ENCODE measurements around the gene CTAGE8. TPM values are rescaled to one million over a fixed set of nuclear protein-coding genes. Genes with fewer than 3 reads are reported as not detected.
"Not testable (repeated sequence)": the region's sequence is repeated elsewhere in the genome, so short reads cannot be mapped to it uniquely, and the experiment has no call there.

Gene CTAGE8
- 10 to 100 TPM in 1 of 4 donors, 1 to 10 TPM in 2, not detected in 1; 3.2 to 10.3 (median 6.4) TPM for total RNA-seq

- H3K4me1 ChIP-seq; in situ Hi-C loops (cut with MboI; ENCODE audit: low pct_ligation_motif_present in 1 of 4, low pct_unique_long_range_greater_than_20kb in 1 of 4, low sequenced_read_pairs in 3 of 4); intact Hi-C loops (cut with DNase I; ENCODE audit: low total_unique reads); H3K27me3 ChIP-seq; H3K27ac ChIP-seq; H3K9me3 ChIP-seq; H3K4me3 ChIP-seq; DNase-seq; H3K36me3 ChIP-seq: not testable (repeated sequence)
- 100% methylated on average over 1 of the region's 19 CpGs; no CpG with 5 or more reads in 1 of the 2 donors for WGBS, 2 donors (ENCODE audit: low coverage in 1 of 2)
These were observed at the start of gene CTAGE8 for GRCh38 chr7:144269188-144269587. Gene CTAGE8 (minus strand): TSS chr7:144269288. CDS start chr7:144269250, 38 bp downstream.

GRCh38 chr7:144317537-144317936, 48.4 kb upstream of the CTAGE8 start:
- intact Hi-C loops (cut with DNase I; ENCODE audit: low total_unique reads); H3K36me3 ChIP-seq; H3K9me3 ChIP-seq; H3K27me3 ChIP-seq; DNase-seq; H3K4me3 ChIP-seq; in situ Hi-C loops (cut with MboI; ENCODE audit: low pct_ligation_motif_present in 1 of 4, low pct_unique_long_range_greater_than_20kb in 1 of 4, low sequenced_read_pairs in 3 of 4); H3K27ac ChIP-seq; H3K4me1 ChIP-seq: not testable (repeated sequence)
- no CpG with 5 or more reads among the region's 1 CpG for WGBS, 2 donors (ENCODE audit: low coverage in 1 of 2)

GRCh38 chr7:144311872-144312469, 42.9 kb upstream of the CTAGE8 start, which contains the start of gene OR2A1:
Gene OR2A1 (plus strand): TSS chr7:144312419. CDS start chr7:144318125, 5,706 bp downstream.
- DNase-seq; H3K36me3 ChIP-seq; H3K9me3 ChIP-seq; H3K27me3 ChIP-seq; intact Hi-C loops (cut with DNase I; ENCODE audit: low total_unique reads); H3K27ac ChIP-seq; H3K4me1 ChIP-seq; in situ Hi-C loops (cut with MboI; ENCODE audit: low pct_ligation_motif_present in 1 of 4, low pct_unique_long_range_greater_than_20kb in 1 of 4, low sequenced_read_pairs in 3 of 4); H3K4me3 ChIP-seq: not testable (repeated sequence)
- 100% methylated on average over 2 of the region's 2 CpGs; no CpG with 5 or more reads in 1 of the 2 donors for WGBS, 2 donors (ENCODE audit: low coverage in 1 of 2)

- intact Hi-C loops (cut with DNase I; ENCODE audit: low total_unique reads); H3K27ac ChIP-seq; H3K36me3 ChIP-seq; H3K9me3 ChIP-seq; in situ Hi-C loops (cut with MboI; ENCODE audit: low pct_ligation_motif_present in 1 of 4, low pct_unique_long_range_greater_than_20kb in 1 of 4, low sequenced_read_pairs in 3 of 4); H3K4me1 ChIP-seq; DNase-seq; H3K4me3 ChIP-seq; H3K27me3 ChIP-seq: not testable (repeated sequence)
- WGBS, 2 donors (ENCODE audit: low coverage in 1 of 2), result 92% methylated on average over 1 of the region's 2 CpGs; no CpG with 5 or more reads in 1 of the 2 donors
These were observed 42.1 kb upstream of the CTAGE8 start for GRCh38 chr7:144311218-144311617.

GRCh38 chr7:144309702-144310101, 40.6 kb upstream of the CTAGE8 start:
- intact Hi-C loops (cut with DNase I; ENCODE audit: low total_unique reads); DNase-seq; in situ Hi-C loops (cut with MboI; ENCODE audit: low pct_ligation_motif_present in 1 of 4, low pct_unique_long_range_greater_than_20kb in 1 of 4, low sequenced_read_pairs in 3 of 4); H3K36me3 ChIP-seq; H3K27me3 ChIP-seq; H3K4me3 ChIP-seq; H3K27ac ChIP-seq; H3K9me3 ChIP-seq; H3K4me1 ChIP-seq: not testable (repeated sequence)
- no CpG with 5 or more reads among the region's 2 CpGs for WGBS, 2 donors (ENCODE audit: low coverage in 1 of 2)

- H3K9me3 ChIP-seq; in situ Hi-C loops (cut with MboI; ENCODE audit: low pct_ligation_motif_present in 1 of 4, low pct_unique_long_range_greater_than_20kb in 1 of 4, low sequenced_read_pairs in 3 of 4); H3K4me1 ChIP-seq; H3K4me3 ChIP-seq; intact Hi-C loops (cut with DNase I; ENCODE audit: low total_unique reads); H3K27me3 ChIP-seq; H3K36me3 ChIP-seq; DNase-seq; H3K27ac ChIP-seq: not testable (repeated sequence)
- WGBS, 2 donors (ENCODE audit: low coverage in 1 of 2), result no CpG with 5 or more reads among the region's 2 CpGs
These were observed 36.1 kb upstream of the CTAGE8 start for GRCh38 chr7:144305156-144305555.

GRCh38 chr7:144303607-144304006, 34.5 kb upstream of the CTAGE8 start:
- H3K4me3 ChIP-seq; H3K27me3 ChIP-seq; H3K9me3 ChIP-seq; H3K27ac ChIP-seq; DNase-seq; H3K4me1 ChIP-seq; intact Hi-C loops (cut with DNase I; ENCODE audit: low total_unique reads); in situ Hi-C loops (cut with MboI; ENCODE audit: low pct_ligation_motif_present in 1 of 4, low pct_unique_long_range_greater_than_20kb in 1 of 4, low sequenced_read_pairs in 3 of 4); H3K36me3 ChIP-seq: not testable (repeated sequence)
- no CpG with 5 or more reads among the region's 5 CpGs for WGBS, 2 donors (ENCODE audit: low coverage in 1 of 2)

GRCh38 chr7:144302578-144303303, 33.7 kb upstream of the CTAGE8 start:
- DNase-seq; H3K4me3 ChIP-seq; H3K36me3 ChIP-seq; H3K27ac ChIP-seq; H3K27me3 ChIP-seq; intact Hi-C loops (cut with DNase I; ENCODE audit: low total_unique reads); H3K9me3 ChIP-seq; in situ Hi-C loops (cut with MboI; ENCODE audit: low pct_ligation_motif_present in 1 of 4, low pct_unique_long_range_greater_than_20kb in 1 of 4, low sequenced_read_pairs in 3 of 4); H3K4me1 ChIP-seq: not testable (repeated sequence)
- no CpG with 5 or more reads among the region's 1 CpG for WGBS, 2 donors (ENCODE audit: low coverage in 1 of 2)

GRCh38 chr7:144293794-144294499, 24.9 kb upstream of the CTAGE8 start:
- H3K27ac ChIP-seq; H3K27me3 ChIP-seq; H3K36me3 ChIP-seq; H3K9me3 ChIP-seq; intact Hi-C loops (cut with DNase I; ENCODE audit: low total_unique reads); H3K4me1 ChIP-seq; in situ Hi-C loops (cut with MboI; ENCODE audit: low pct_ligation_motif_present in 1 of 4, low pct_unique_long_range_greater_than_20kb in 1 of 4, low sequenced_read_pairs in 3 of 4): not testable (repeated sequence)
- H3K4me3 ChIP-seq, result peak overlapping the region in 1 of 4 donors; percentile 34
- no CpG with 5 or more reads among the region's 60 CpGs for WGBS, 2 donors (ENCODE audit: low coverage in 1 of 2)
- DNase-seq, result peak; percentile 48

- H3K9me3 ChIP-seq; H3K36me3 ChIP-seq; intact Hi-C loops (cut with DNase I; ENCODE audit: low total_unique reads); H3K4me3 ChIP-seq; in situ Hi-C loops (cut with MboI; ENCODE audit: low pct_ligation_motif_present in 1 of 4, low pct_unique_long_range_greater_than_20kb in 1 of 4, low sequenced_read_pairs in 3 of 4); DNase-seq; H3K4me1 ChIP-seq; H3K27me3 ChIP-seq; H3K27ac ChIP-seq: not testable (repeated sequence)
- 78% methylated on average over 4 of the region's 14 CpGs; no CpG with 5 or more reads in 1 of the 2 donors for WGBS, 2 donors (ENCODE audit: low coverage in 1 of 2)
These were observed 23.5 kb upstream of the CTAGE8 start for GRCh38 chr7:144292384-144293161.
